Caco-2 (cell line): Measurements from ENCODE around the gene PARP12. TPM values are rescaled to one million over a fixed set of nuclear protein-coding genes. Genes with fewer than 3 reads are reported as not detected.

ENCODE experiments used
- BruUV-seq: library from RNA; stranded (reverse); fragments of 400-500 nt; replicated peaks from 2 replicates; lab custom pipeline; 2021; lab: Mats Ljungman, UMichigan
- CTCF ChIA-PET: fragments of 300-600 bp; sonication (Branson Sonifier 250); formaldehyde crosslinking; loops from one replicate; lab custom pipeline; 2022; ENCODE audit warnings: antibody characterized with exemption; lab: Charles Lee
- POLR2A ChIA-PET: fragments of 300-600 bp; sonication (Branson Sonifier 250); formaldehyde crosslinking; loops from one replicate; lab custom pipeline; 2022; ENCODE audit warnings: antibody characterized with exemption; lab: Charles Lee
- DNase-seq, 2 experiments: peaks; one replicate each; pipeline versions ENCODE4 v3.0.0 to v3.0.0-alpha.2; 2020 to 2022
- H3K27me3 ChIP-seq: replicated peaks from 2 replicates; pipeline ENCODE4 v1.6.0; 2011; ENCODE audit warnings: low read length; ENCODE audit not compliant: control insufficient read depth, insufficient read depth
- H3K36me3 ChIP-seq: 2 replicates; pipeline ENCODE4 v1.5.1; 2011; ENCODE audit warnings: low read length; ENCODE audit not compliant: control insufficient read depth, insufficient read depth
- H3K4me1 ChIP-seq: fragments of 250-450 bp; sonication (Bioruptor Pico); 2 replicates; pipeline ENCODE4 v1.5.1; 2020; ENCODE audit warnings: mild to moderate bottlenecking
- H3K4me3 ChIP-seq: 2 replicates; pipeline ENCODE4 v1.5.1; 2011; ENCODE audit warnings: low read depth, mild to moderate bottlenecking, control low read depth, low read length
- H3K9me3 ChIP-seq: fragments of 250-450 bp; sonication (Bioruptor Pico); 2 replicates; pipeline ENCODE4 v1.5.1; 2020; ENCODE audit warnings: mild to moderate bottlenecking, moderate library complexity
- H3K27ac Mint-ChIP-seq: one replicate; pipeline ENCODE4 v1.8.0; 2022; ENCODE audit warnings: mixed read lengths; ENCODE audit not compliant: unreplicated experiment
- H3K27me3 Mint-ChIP-seq: one replicate; pipeline ENCODE4 v1.8.0; 2022; ENCODE audit warnings: mixed read lengths; ENCODE audit not compliant: insufficient read depth, unreplicated experiment
- H3K36me3 Mint-ChIP-seq: one replicate; pipeline ENCODE4 v1.8.0; 2022; ENCODE audit warnings: mild to moderate bottlenecking, mixed read lengths; ENCODE audit not compliant: insufficient read depth, unreplicated experiment
- H3K4me1 Mint-ChIP-seq: one replicate; pipeline ENCODE4 v1.8.0; 2022; ENCODE audit warnings: low read depth, mixed read lengths; ENCODE audit not compliant: unreplicated experiment
- H3K4me3 Mint-ChIP-seq: one replicate; pipeline ENCODE4 v1.8.0; 2022; ENCODE audit warnings: mild to moderate bottlenecking, moderate library complexity, mixed read lengths; ENCODE audit not compliant: unreplicated experiment
- H3K9me3 Mint-ChIP-seq: one replicate; pipeline ENCODE4 v1.8.0; 2022; ENCODE audit warnings: mixed read lengths; ENCODE audit not compliant: unreplicated experiment
- intact Hi-C: fragments of 100-400 bp; cut with micrococcal nuclease; formaldehyde crosslinking; loops from one replicate; pipeline ENCODE4 v1.10.0; 2022; ENCODE audit not compliant: unreplicated experiment
- total RNA-seq: library from RNA; stranded (reverse); gene quantifications from 2 replicates; pipeline ENCODE4 v1.2.3, GENCODE V29; 2022
- TF ChIP-seq, protein P1 (sequence below), 2 experiments: fragments of 200-600 bp in 1 of 2; IDR thresholded peaks; 1 replicate in 1 of 2; 2 replicates in 1 of 2; pipeline versions ENCODE4 v1.5.1 to v1.8.0; 2011 to 2022; ENCODE audit warnings: antibody characterized with exemption in 1 of 2, control low read depth in 1 of 2, inconsistent platforms in 1 of 2, low read depth in 1 of 2, low read length in 1 of 2, mild to moderate bottlenecking in 1 of 2, moderate library complexity in 1 of 2; ENCODE audit not compliant: insufficient read depth in 1 of 2, severe bottlenecking in 1 of 2, unreplicated experiment in 1 of 2

PARP12 gene
- total RNA-seq, 1 experiment from 2014 or later, result 20.2 TPM

DNA sequence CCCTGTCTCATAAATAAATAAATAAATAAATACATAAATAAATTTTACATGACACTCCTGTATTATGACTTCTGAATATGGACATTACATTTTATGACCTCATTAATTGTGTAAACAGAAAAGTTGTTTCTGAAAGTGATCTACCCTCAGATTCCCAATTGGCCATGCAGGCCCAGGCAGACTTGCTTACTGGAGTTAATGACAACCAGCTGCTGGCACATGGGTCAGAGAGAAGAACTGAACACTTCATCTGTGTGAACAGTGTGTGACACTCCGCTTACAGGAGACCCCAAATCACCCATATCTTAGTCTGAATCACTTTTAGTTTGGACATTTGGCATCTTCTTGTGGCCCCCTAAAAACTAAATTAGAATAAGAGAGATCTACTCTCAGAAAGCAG is 31.4 kb downstream of the PARP12 start:
- TF ChIP-seq, protein P1, sequence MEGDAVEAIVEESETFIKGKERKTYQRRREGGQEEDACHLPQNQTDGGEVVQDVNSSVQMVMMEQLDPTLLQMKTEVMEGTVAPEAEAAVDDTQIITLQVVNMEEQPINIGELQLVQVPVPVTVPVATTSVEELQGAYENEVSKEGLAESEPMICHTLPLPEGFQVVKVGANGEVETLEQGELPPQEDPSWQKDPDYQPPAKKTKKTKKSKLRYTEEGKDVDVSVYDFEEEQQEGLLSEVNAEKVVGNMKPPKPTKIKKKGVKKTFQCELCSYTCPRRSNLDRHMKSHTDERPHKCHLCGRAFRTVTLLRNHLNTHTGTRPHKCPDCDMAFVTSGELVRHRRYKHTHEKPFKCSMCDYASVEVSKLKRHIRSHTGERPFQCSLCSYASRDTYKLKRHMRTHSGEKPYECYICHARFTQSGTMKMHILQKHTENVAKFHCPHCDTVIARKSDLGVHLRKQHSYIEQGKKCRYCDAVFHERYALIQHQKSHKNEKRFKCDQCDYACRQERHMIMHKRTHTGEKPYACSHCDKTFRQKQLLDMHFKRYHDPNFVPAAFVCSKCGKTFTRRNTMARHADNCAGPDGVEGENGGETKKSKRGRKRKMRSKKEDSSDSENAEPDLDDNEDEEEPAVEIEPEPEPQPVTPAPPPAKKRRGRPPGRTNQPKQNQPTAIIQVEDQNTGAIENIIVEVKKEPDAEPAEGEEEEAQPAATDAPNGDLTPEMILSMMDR (IDR thresholded peaks at IDR 0.05; ENCODE audit: insufficient read depth in 1 of 2, low read depth in 1 of 2, low read length in 1 of 2, severe bottlenecking in 1 of 2, unreplicated experiment in 1 of 2), result no peak
- Histone ChIP-seq H3K4me3 (no peak overlapping the region), H3K9me3 (no peaks in the 10 kb centered on the region), H3K36me3 (no peaks in the 10 kb centered on the region; the same call in 1 of the 2 replicates), H3K27me3 (no peaks in the 10 kb centered on the region), H3K4me1 (no peaks in the 10 kb centered on the region)
- Mint-ChIP-seq H3K27me3 (no peaks in the 10 kb centered on the region), H3K27ac (no peak overlapping the region), H3K4me1 (no peaks in the 10 kb centered on the region), H3K9me3 (no peaks in the 10 kb centered on the region), H3K36me3 (peaks cover 15% of the 10 kb centered on the region), H3K4me3 (no peak overlapping the region)
- intact Hi-C loops, result no loop called here
- ChIA-PET CTCF (no interaction called here), POLR2A (interaction anchor here (0.7 kb wide), 1 partner anchor 59 kb away, joined by 3 read pairs; no protein-coding TSS in a partner anchor)
- DNase-seq, result no peak
- BruUV-seq, result no TSS peak

DNA sequence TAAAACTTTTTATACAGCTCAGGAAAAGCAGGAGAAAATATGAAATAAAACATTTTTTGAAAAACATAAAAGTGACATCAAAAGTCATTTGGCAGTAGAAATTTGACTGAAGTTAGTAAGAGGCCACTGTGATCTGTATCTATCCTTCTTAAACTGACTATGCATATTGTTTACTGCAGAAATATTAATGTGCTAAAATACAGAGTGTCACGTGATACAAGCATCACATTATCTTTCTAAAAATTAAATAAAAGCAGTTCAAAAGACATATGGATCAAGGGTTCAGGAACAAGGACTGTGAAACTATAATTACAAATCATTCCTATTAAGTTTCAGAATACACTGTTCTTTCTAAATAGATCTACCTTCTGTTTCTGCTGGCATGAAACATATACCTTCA is 33.7 kb downstream of the PARP12 start:
- Mint-ChIP-seq H3K4me1 (no peaks in the 10 kb centered on the region), H3K4me3 (no peak overlapping the region), H3K27ac (no peak overlapping the region), H3K27me3 (no peaks in the 10 kb centered on the region), H3K9me3 (no peaks in the 10 kb centered on the region), H3K36me3 (peaks cover 14% of the 10 kb centered on the region)
- H3K4me3 ChIP-seq, result no peak overlapping the region
- DNase-seq, result no peak
- intact Hi-C loops, result no loop called here
- POLR2A ChIA-PET, result no interaction called here
- CTCF ChIA-PET, result no interaction called here
- H3K9me3 ChIP-seq, result no peaks in the 10 kb centered on the region
- no peaks in the 10 kb centered on the region; the same call in 1 of the 2 replicates for H3K36me3 ChIP-seq
- no peaks in the 10 kb centered on the region for H3K4me1 ChIP-seq
- no peaks in the 10 kb centered on the region for H3K27me3 ChIP-seq
- no TSS peak for BruUV-seq
- TF ChIP-seq, protein P1 (IDR thresholded peaks at IDR 0.05; ENCODE audit: insufficient read depth in 1 of 2, low read depth in 1 of 2, low read length in 1 of 2, severe bottlenecking in 1 of 2, unreplicated experiment in 1 of 2), result no peak

DNA sequence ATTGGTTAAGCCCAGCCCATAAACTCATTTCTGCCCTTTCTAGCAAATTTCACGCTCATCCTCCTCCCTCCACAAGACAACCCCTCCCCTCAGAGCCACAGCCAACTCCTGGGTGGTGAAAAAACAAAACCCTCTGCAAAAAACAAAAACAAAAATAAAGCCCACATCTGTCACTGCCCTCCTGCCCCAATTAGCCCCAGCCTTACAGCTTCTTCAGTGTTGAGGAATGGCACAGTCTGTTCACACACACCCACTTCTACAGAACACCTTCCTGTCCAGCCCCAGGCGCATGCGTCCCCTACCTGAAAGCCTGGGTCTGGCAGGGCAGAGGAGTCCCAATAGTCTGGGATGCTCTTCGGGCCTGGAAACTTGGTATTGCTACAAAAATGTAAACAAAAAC is 34.4 kb downstream of the PARP12 start:
- CTCF ChIA-PET, result no interaction called here

More for the DNA sequence above, 34.4 kb downstream of the PARP12 start:
- Histone ChIP-seq H3K4me1 (no peaks in the 10 kb centered on the region), H3K36me3 (no peaks in the 10 kb centered on the region; the same call in 1 of the 2 replicates), H3K27me3 (no peaks in the 10 kb centered on the region), H3K4me3 (no peak overlapping the region), H3K9me3 (no peaks in the 10 kb centered on the region)
- TF ChIP-seq, protein P1 (IDR thresholded peaks at IDR 0.05; ENCODE audit: insufficient read depth in 1 of 2, low read depth in 1 of 2, low read length in 1 of 2, severe bottlenecking in 1 of 2, unreplicated experiment in 1 of 2), result no peak
- intact Hi-C loops, result no loop called here
- Mint-ChIP-seq H3K27me3 (no peaks in the 10 kb centered on the region), H3K27ac (no peak overlapping the region), H3K4me3 (no peak overlapping the region), H3K9me3 (no peaks in the 10 kb centered on the region), H3K36me3 (peaks cover 6% of the 10 kb centered on the region), H3K4me1 (no peaks in the 10 kb centered on the region)
- DNase-seq, result no peak
- no TSS peak for BruUV-seq
- POLR2A ChIA-PET, result no interaction called here
